ENCODE measurements around the gene CLCC1. TPM values are rescaled to one million over a fixed set of nuclear protein-coding genes. Genes with fewer than 3 reads are reported as not detected.
"Not testable (repeated sequence)": the region's sequence is repeated elsewhere in the genome, so short reads cannot be mapped to it uniquely, and the experiment has no call there.

CLCC1 gene
- total RNA-seq, 1 experiment from 2014 or later: 60.2 TPM

DNA sequence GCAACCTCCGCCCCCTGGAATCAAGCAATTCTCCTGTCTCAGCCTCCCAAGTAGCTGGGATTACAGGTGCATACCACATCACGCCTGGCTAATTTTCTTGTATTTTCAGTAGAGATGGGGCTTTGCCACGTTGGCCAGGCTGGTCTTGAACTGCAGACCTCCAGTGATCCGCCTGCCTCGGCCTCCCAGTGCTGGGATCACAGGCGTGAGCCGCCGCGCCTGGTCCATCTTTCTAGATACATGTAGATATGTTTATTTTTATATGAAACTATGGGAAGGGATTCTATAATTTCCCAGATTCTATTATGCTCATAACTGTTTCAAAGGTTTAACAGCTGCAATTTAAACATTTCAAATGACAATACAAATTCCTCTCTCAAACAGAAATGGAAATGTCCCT is 27.1 kb downstream of the CLCC1 start:
- Histone ChIP-seq H3K9me3 (ENCODE audit: low read depth, low read length, poor library complexity, severe bottlenecking) (no peaks in the 10 kb centered on the region), H3K4me1 (ENCODE audit: insufficient read depth, low read length, poor library complexity, severe bottlenecking) (no peaks in the 10 kb centered on the region), H3K4me3 (ENCODE audit: low read depth, low read length, poor library complexity, severe bottlenecking) (no peak overlapping the region), H3K36me3 (ENCODE audit: insufficient read depth, low read length, poor library complexity, severe bottlenecking) (peaks cover 86% of the 10 kb centered on the region), H3K27ac (ENCODE audit: low read depth, low read length, poor library complexity, severe bottlenecking) (no peak overlapping the region), H3K27me3 (replicated peaks; ENCODE audit: insufficient read depth, low read depth, low read length, poor library complexity) (no peaks in the 10 kb centered on the region)
- intact Hi-C loops (cut with micrococcal nuclease; ENCODE audit: unreplicated experiment): no loop called here
- TF ChIP-seq, protein P1, sequence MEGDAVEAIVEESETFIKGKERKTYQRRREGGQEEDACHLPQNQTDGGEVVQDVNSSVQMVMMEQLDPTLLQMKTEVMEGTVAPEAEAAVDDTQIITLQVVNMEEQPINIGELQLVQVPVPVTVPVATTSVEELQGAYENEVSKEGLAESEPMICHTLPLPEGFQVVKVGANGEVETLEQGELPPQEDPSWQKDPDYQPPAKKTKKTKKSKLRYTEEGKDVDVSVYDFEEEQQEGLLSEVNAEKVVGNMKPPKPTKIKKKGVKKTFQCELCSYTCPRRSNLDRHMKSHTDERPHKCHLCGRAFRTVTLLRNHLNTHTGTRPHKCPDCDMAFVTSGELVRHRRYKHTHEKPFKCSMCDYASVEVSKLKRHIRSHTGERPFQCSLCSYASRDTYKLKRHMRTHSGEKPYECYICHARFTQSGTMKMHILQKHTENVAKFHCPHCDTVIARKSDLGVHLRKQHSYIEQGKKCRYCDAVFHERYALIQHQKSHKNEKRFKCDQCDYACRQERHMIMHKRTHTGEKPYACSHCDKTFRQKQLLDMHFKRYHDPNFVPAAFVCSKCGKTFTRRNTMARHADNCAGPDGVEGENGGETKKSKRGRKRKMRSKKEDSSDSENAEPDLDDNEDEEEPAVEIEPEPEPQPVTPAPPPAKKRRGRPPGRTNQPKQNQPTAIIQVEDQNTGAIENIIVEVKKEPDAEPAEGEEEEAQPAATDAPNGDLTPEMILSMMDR (conservative IDR thresholded peaks at IDR 0.05; ENCODE audit: low read depth, low read length): no peak
- TF ChIP-seq EZH2 (IDR thresholded peaks at IDR 0.05; ENCODE audit: borderline replicate concordance, low read depth, low read length, poor library complexity, severe bottlenecking): no peak
- ChIA-PET CTCF (no interaction called here), POLR2A (ENCODE audit: low non-redundant PET) (no interaction called here)
- no peak for DNase-seq (ENCODE audit: low spot score)
- BruUV-seq (replicated peaks): no TSS peak

DNA sequence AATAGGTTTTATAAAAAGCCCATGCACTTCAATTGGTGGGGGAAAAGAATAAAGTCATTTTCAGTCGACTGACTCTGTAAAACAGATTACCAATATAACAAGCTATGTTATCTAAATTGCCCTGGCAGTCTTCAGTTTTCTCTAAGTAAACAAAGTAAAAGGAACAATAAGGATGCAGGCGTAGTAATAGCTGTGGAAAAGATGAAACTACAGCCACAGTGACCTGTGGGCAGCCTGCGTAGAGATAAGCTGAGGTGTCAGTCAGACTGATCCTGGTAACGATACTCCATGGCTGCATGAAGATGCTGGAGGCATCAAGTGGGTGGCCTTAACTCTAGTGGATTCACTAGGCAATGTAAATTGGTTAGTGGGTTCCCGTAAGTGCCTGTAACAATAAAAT is 29.3 kb downstream of the CLCC1 start:
- POLR2A ChIA-PET (ENCODE audit: low non-redundant PET): no interaction called here
- peaks cover 94% of the 10 kb centered on the region for H3K36me3 ChIP-seq (ENCODE audit: insufficient read depth, low read length, poor library complexity, severe bottlenecking)
- BruUV-seq (replicated peaks): no TSS peak

DNA sequence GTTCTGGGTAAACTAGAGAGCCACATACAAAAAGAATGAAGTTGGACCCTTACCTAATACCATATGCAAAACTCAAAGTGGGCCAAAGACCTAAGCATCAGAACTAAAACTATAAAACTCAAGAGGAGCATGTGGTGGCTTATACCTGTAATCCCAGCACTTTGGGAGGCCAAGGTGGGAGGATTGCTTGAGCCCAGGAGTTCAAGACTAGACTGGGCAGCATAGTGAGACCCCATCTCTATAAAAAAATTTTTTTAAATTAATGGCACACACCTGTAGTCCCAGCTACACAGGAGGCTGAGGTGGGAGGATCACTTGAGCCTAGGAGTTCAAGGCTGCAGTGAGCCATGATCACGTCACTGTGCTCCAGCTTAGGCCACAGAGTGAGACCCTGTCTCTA is 35.7 kb downstream of the CLCC1 start:
- intact Hi-C loops (cut with micrococcal nuclease; ENCODE audit: unreplicated experiment); H3K27me3 ChIP-seq (replicated peaks; ENCODE audit: insufficient read depth, low read depth, low read length, poor library complexity); DNase-seq (ENCODE audit: low spot score); BruUV-seq (replicated peaks); H3K27ac ChIP-seq (ENCODE audit: low read depth, low read length, poor library complexity, severe bottlenecking); H3K9me3 ChIP-seq (ENCODE audit: low read depth, low read length, poor library complexity, severe bottlenecking); H3K4me1 ChIP-seq (ENCODE audit: insufficient read depth, low read length, poor library complexity, severe bottlenecking); CTCF ChIA-PET; H3K4me3 ChIP-seq (ENCODE audit: low read depth, low read length, poor library complexity, severe bottlenecking): not testable (repeated sequence)
- peaks cover 96% of the 10 kb centered on the region for H3K36me3 ChIP-seq (ENCODE audit: insufficient read depth, low read length, poor library complexity, severe bottlenecking)
- POLR2A ChIA-PET (ENCODE audit: low non-redundant PET): interaction anchor here (0.6 kb wide), 1 partner anchor 50 kb away, joined by 3 read pairs; no protein-coding TSS in a partner anchor

More for the DNA sequence above, 29.3 kb downstream of the CLCC1 start:
- no peak for DNase-seq (ENCODE audit: low spot score)
- TF ChIP-seq, protein P1 (conservative IDR thresholded peaks at IDR 0.05; ENCODE audit: low read depth, low read length): no peak
- TF ChIP-seq EZH2 (IDR thresholded peaks at IDR 0.05; ENCODE audit: borderline replicate concordance, low read depth, low read length, poor library complexity, severe bottlenecking): no peak
- H3K27ac ChIP-seq (ENCODE audit: low read depth, low read length, poor library complexity, severe bottlenecking): no peak overlapping the region
- H3K27me3 ChIP-seq (replicated peaks; ENCODE audit: insufficient read depth, low read depth, low read length, poor library complexity): no peaks in the 10 kb centered on the region
- H3K4me3 ChIP-seq (ENCODE audit: low read depth, low read length, poor library complexity, severe bottlenecking): no peak overlapping the region
- intact Hi-C loops (cut with micrococcal nuclease; ENCODE audit: unreplicated experiment): no loop called here
- CTCF ChIA-PET: no interaction called here
- no peaks in the 10 kb centered on the region for H3K4me1 ChIP-seq (ENCODE audit: insufficient read depth, low read length, poor library complexity, severe bottlenecking)
- H3K9me3 ChIP-seq (ENCODE audit: low read depth, low read length, poor library complexity, severe bottlenecking): no peaks in the 10 kb centered on the region

DNA sequence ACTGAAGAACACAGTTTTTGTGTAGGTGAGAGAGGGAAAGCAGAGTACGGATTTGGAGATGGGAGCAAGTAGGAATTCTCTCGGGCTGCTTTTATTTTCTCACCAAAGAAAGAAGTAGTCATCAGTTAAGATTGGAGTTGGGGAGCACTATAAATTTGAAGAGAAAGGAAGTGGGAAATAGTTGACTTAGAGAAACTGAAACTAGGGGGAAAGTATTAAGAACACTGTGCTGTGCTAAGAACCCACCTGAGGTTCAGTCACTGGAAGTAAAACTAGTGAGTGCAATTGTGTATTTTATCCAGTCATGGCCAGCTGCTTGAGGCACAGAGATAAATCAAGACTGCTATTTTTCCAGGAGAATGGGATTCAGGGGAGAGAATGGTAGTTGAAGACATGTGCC is 37.4 kb downstream of the CLCC1 start:
- Histone ChIP-seq H3K9me3 (ENCODE audit: low read depth, low read length, poor library complexity, severe bottlenecking) (no peaks in the 10 kb centered on the region), H3K27me3 (replicated peaks; ENCODE audit: insufficient read depth, low read depth, low read length, poor library complexity) (no peaks in the 10 kb centered on the region), H3K4me1 (ENCODE audit: insufficient read depth, low read length, poor library complexity, severe bottlenecking) (no peaks in the 10 kb centered on the region), H3K27ac (ENCODE audit: low read depth, low read length, poor library complexity, severe bottlenecking) (no peak overlapping the region), H3K36me3 (ENCODE audit: insufficient read depth, low read length, poor library complexity, severe bottlenecking) (peaks cover 80% of the 10 kb centered on the region), H3K4me3 (ENCODE audit: low read depth, low read length, poor library complexity, severe bottlenecking) (no peak overlapping the region)
- ChIA-PET CTCF (no interaction called here), POLR2A (ENCODE audit: low non-redundant PET) (no interaction called here)
- TF ChIP-seq, protein P1 (conservative IDR thresholded peaks at IDR 0.05; ENCODE audit: low read depth, low read length): no peak
- no peak for TF ChIP-seq EZH2 (IDR thresholded peaks at IDR 0.05; ENCODE audit: borderline replicate concordance, low read depth, low read length, poor library complexity, severe bottlenecking)
- intact Hi-C loops (cut with micrococcal nuclease; ENCODE audit: unreplicated experiment): no loop called here
- DNase-seq (ENCODE audit: low spot score): no peak
- BruUV-seq (replicated peaks): no TSS peak

All from A673 (cell line).